ENCODE measurements around the gene ALG8. TPM values are rescaled to one million over a fixed set of nuclear protein-coding genes. Genes with fewer than 3 reads are reported as not detected.

The ALG8 gene
- total RNA-seq, 4 donors from 2014 or later = 12.7 to 83.3 (median 21.4) TPM

GRCh38 chr11:78065203-78065602 lies 74.2 kb downstream of the ALG8 start:
- no peak overlapping the region for H3K27ac ChIP-seq
- DNase-seq = no peak
- H3K4me3 ChIP-seq = no peak overlapping the region
- no peaks in the 10 kb centered on the region for H3K9me3 ChIP-seq
- H3K4me1 ChIP-seq = no peaks in the 10 kb centered on the region
- no peaks in the 10 kb centered on the region for H3K27me3 ChIP-seq
- peaks cover 0 to 28% (median 0%) of the 10 kb centered on the region in 3 donors for H3K36me3 ChIP-seq
- TF ChIP-seq CTCF (IDR thresholded peaks at IDR 0.05) (no peak), POLR2A (IDR thresholded peaks at IDR 0.05) (no peak)

DNA sequence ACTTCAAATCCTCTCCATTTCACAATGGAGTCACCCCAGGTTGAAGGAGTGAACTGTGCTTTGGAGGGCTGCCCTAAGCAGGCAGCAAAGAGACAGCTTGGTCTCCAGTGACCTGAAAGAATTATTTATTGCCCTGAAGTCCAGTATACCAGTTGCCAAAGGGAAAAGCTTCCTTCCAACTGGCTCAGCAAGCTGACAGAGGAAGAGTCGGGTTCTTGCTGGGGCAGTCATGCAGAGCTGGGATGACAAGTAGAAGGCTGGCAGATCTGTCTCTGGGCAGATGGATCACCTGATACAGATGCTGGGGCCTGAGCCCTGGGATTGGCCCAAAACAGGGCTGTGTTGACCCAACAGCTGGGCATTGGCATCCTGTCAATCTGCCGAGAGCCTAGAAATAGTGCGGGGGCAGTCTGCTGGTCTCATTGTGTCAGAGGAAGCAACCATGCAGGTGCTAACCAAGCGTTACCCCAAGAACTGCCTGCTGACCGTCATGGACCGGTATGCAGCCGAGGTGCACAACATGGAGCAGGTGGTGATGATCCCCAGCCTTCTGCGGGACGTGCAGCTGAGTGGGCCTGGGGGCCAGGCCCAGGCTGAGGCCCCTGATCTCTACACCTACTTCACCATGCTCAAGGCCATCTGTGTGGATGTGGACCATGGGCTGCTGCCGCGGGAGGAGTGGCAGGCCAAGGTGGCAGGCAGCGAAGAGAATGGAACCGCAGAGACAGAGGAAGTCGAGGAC lies 75.8 kb downstream of the ALG8 start, which contains the start of gene THRSP:
Gene THRSP (plus strand): TSS at position 422 of the 742 bp plus-strand sequence. CDS start 21 bp downstream, at position 443.
- no peaks in the 10 kb centered on the region for H3K27me3 ChIP-seq
- no peaks in the 10 kb centered on the region for H3K4me1 ChIP-seq
- no peak within 1 kb of the TSS for H3K27ac ChIP-seq
- no peak for DNase-seq
- no peaks in the 10 kb centered on the region for H3K9me3 ChIP-seq
- TF ChIP-seq CTCF (IDR thresholded peaks at IDR 0.05) = no peak
- TF ChIP-seq POLR2A (IDR thresholded peaks at IDR 0.05) = no peak
- H3K4me3 ChIP-seq = no peak within 1 kb of the TSS
- peaks cover 0 to 12% (median 0%) of the 10 kb centered on the region in 3 donors for H3K36me3 ChIP-seq

DNA sequence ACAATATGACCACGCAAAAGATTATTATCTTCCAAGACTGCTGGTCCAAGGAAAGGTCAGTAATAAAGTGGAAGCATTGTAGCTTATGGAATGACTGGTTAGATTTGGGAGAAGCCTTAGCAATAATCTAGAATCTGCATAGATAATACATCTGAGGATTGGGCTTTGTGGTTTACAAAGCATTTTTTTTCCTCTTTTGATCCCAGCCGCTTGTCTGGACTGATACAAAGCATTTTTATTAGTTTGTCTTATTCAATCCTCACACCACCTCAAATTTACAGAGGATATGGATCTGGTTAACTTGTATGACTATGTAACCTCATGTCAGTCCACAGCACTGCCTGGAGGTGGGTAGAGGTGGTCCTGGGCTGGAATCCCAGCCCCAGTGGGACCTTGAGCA lies 76.8 kb downstream of the ALG8 start:
- TF ChIP-seq CTCF (IDR thresholded peaks at IDR 0.05) (no peak), POLR2A (IDR thresholded peaks at IDR 0.05) (no peak)
- H3K27me3 ChIP-seq = no peaks in the 10 kb centered on the region
- H3K27ac ChIP-seq = no peak overlapping the region
- no peaks in the 10 kb centered on the region for H3K4me1 ChIP-seq
- DNase-seq = no peak
- peaks cover 0 to 5% (median 0%) of the 10 kb centered on the region in 3 donors for H3K36me3 ChIP-seq
- no peaks in the 10 kb centered on the region for H3K9me3 ChIP-seq
- no peak overlapping the region for H3K4me3 ChIP-seq

GRCh38 chr11:78061921-78062311 lies 77.5 kb downstream of the ALG8 start:
- no peak for DNase-seq
- Histone ChIP-seq H3K4me1 (no peaks in the 10 kb centered on the region), H3K27me3 (no peaks in the 10 kb centered on the region), H3K9me3 (no peaks in the 10 kb centered on the region), H3K36me3 (no peaks in the 10 kb centered on the region), H3K4me3 (no peak overlapping the region), H3K27ac (no peak overlapping the region)
- no peak for TF ChIP-seq CTCF (IDR thresholded peaks at IDR 0.05)
- TF ChIP-seq POLR2A (IDR thresholded peaks at IDR 0.05) = no peak

DNA sequence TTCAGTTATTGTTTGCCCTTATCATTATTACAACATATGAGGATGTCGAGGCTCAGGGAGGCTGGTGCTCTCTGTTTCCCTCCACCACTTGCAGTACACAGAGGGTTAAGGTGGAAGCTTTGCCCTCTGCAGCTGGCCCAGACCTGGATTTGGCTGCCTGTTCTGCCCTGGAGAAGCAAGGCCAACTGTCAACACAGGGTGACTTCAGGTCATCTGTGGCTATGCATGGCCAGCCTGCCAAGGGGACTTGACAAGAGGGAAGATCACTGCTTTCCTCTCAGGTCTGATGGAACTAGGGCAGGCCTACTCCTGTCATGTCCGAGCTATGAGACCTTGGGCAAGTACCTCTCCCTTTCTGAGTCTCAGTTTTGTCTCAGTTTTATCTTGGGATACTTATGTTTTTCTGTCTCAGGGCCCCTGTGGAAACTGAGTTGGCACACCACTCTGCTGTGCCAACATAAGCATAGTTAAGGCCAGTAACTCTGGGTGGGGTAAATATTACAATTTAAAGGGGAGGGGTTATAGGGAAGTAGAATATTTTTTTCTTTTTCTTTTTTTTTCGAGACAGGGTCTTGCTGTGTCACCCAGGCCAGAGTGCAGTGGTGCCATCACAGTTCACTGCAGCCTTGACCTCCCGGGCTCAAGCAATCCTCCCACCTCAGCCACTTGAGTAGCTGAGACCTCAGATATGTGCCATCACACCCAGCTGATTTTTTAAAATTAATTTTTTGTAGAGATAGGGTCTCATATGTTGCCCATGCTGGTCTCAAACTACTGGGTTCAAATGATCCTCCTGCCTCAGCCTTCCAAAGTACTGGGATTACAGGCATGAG lies 78.1 kb downstream of the ALG8 start:
- H3K27ac ChIP-seq = no peak overlapping the region
- no peaks in the 10 kb centered on the region for H3K27me3 ChIP-seq
- TF ChIP-seq POLR2A (IDR thresholded peaks at IDR 0.05) = no peak
- no peak for TF ChIP-seq CTCF (IDR thresholded peaks at IDR 0.05)
- DNase-seq = no peak
- no peaks in the 10 kb centered on the region for H3K9me3 ChIP-seq
- H3K36me3 ChIP-seq = no peaks in the 10 kb centered on the region
- no peak overlapping the region for H3K4me3 ChIP-seq
- H3K4me1 ChIP-seq = no peaks in the 10 kb centered on the region
